OCI-LY1 (cell line): ENCODE measurements around the gene SERPINB5.

ENCODE experiments used
- H2AFZ ChIP-seq: fragments of 200-600 bp; sonication (generic), shearing (Covaris generic); 2 replicates; pipeline ENCODE4 v1.6.0; 2014; ENCODE audit warnings: antibody characterized with exemption, mild to moderate bottlenecking, low read length
- H3F3A ChIP-seq: fragments of 200-600 bp; sonication (generic), shearing (Covaris generic); 2 replicates; pipeline ENCODE4 v1.6.0; 2014; ENCODE audit warnings: mild to moderate bottlenecking, antibody characterized with exemption, low read length, moderate library complexity; ENCODE audit not compliant: insufficient read depth
- H3K27ac ChIP-seq: fragments of 200-600 bp; sonication (generic); 2 replicates; pipeline ENCODE4 v1.5.1; 2014; ENCODE audit warnings: low read length, mixed run types, mild to moderate bottlenecking, low read depth; ENCODE audit not compliant: poor library complexity, severe bottlenecking
- H3K27me3 ChIP-seq: fragments of 200-600 bp; sonication (generic); 2 replicates; pipeline ENCODE4 v1.6.0; 2014; ENCODE audit warnings: antibody characterized with exemption, mild to moderate bottlenecking, low read length, moderate library complexity; ENCODE audit not compliant: insufficient read depth
- H3K36me3 ChIP-seq: fragments of 200-600 bp; sonication (generic); 2 replicates; pipeline ENCODE4 v1.6.1; 2014; ENCODE audit warnings: mild to moderate bottlenecking, antibody characterized with exemption, low read length, moderate library complexity, mixed read lengths; ENCODE audit not compliant: insufficient read depth
- H3K4me1 ChIP-seq: fragments of 200-600 bp; sonication (generic); 2 replicates; pipeline ENCODE4 v1.5.1; 2014; ENCODE audit warnings: mild to moderate bottlenecking, low read length, moderate library complexity; ENCODE audit not compliant: insufficient read depth, severe bottlenecking
- H3K4me2 ChIP-seq: fragments of 200-600 bp; sonication (generic), shearing (Covaris generic); 2 replicates; pipeline ENCODE4 v1.6.1; 2014; ENCODE audit warnings: low read length
- H3K4me3 ChIP-seq: fragments of 200-600 bp; sonication (generic); 2 replicates; pipeline ENCODE4 v1.5.1; 2014; ENCODE audit warnings: low read length, low read depth, mild to moderate bottlenecking, mixed read lengths; ENCODE audit not compliant: poor library complexity, severe bottlenecking
- H3K79me2 ChIP-seq: fragments of 200-600 bp; shearing (Covaris generic); 2 replicates; pipeline ENCODE4 v1.6.1; 2016; ENCODE audit warnings: mixed run types, low read length, mixed read lengths; ENCODE audit not compliant: insufficient read depth
- H3K9ac ChIP-seq: fragments of 200-600 bp; sonication (generic), shearing (Covaris generic); 2 replicates; pipeline ENCODE4 v1.6.1; 2014; ENCODE audit warnings: mild to moderate bottlenecking, low read length, mixed read lengths
- H3K9me2 ChIP-seq: fragments of 200-600 bp; sonication (generic), shearing (Covaris generic); 2 replicates; pipeline ENCODE4 v1.6.1; 2014; ENCODE audit warnings: low read depth, mild to moderate bottlenecking, low read length, mixed read lengths
- H3K9me3 ChIP-seq: fragments of 200-600 bp; shearing (Covaris generic); 2 replicates; pipeline ENCODE4 v1.6.1; 2014; ENCODE audit warnings: low read length, mixed read lengths
- H4K20me1 ChIP-seq: fragments of 200-600 bp; sonication (generic), shearing (Covaris generic); 2 replicates; pipeline ENCODE4 v1.6.0; 2016; ENCODE audit warnings: mild to moderate bottlenecking, low read length; ENCODE audit not compliant: insufficient read depth
- CTCF ChIP-seq: fragments of 200-600 bp; sonication (generic), shearing (Covaris generic); IDR thresholded peaks from 2 replicates; pipeline ENCODE4 v1.5.1; 2017; ENCODE audit warnings: mild to moderate bottlenecking, antibody characterized with exemption, low read length, moderate library complexity, mixed read lengths
- EZH2 ChIP-seq: fragments of 200-600 bp; sonication (generic), shearing (Covaris generic); IDR thresholded peaks from 2 replicates; pipeline ENCODE4 v1.8.0; 2017; ENCODE audit warnings: borderline replicate concordance, mixed run types, mild to moderate bottlenecking, antibody characterized with exemption, low read length, moderate library complexity, mixed read lengths

The SERPINB5 gene

GRCh38 chr18:63523660-63524059, 46.9 kb downstream of the SERPINB5 start:
- no peak overlapping the region for H3K4me3 ChIP-seq
- no peaks in the 10 kb centered on the region for H4K20me1 ChIP-seq
- no peak overlapping the region for H3K9ac ChIP-seq
- no peaks in the 10 kb centered on the region for H3F3A ChIP-seq
- no peaks in the 10 kb centered on the region for H3K9me2 ChIP-seq
- H3K79me2 ChIP-seq: no peaks in the 10 kb centered on the region
- H2AFZ ChIP-seq: no peak overlapping the region
- no peak overlapping the region for H3K4me2 ChIP-seq
- no peaks in the 10 kb centered on the region; the same call in 1 of the 2 replicates for H3K27me3 ChIP-seq
- H3K9me3 ChIP-seq: no peaks in the 10 kb centered on the region
- H3K27ac ChIP-seq: no peak overlapping the region
- TF ChIP-seq EZH2 (no peak), CTCF (no peak)
- no peaks in the 10 kb centered on the region for H3K4me1 ChIP-seq
- H3K36me3 ChIP-seq: no peaks in the 10 kb centered on the region

- H3K4me3 ChIP-seq: no peak overlapping the region
Observed at GRCh38 chr18:63527251-63527650, 50.5 kb downstream of the SERPINB5 start.

GRCh38 chr18:63528863-63529492, 52.2 kb downstream of the SERPINB5 start:
- H3K79me2 ChIP-seq: no peaks in the 10 kb centered on the region
- no peaks in the 10 kb centered on the region for H3K9me2 ChIP-seq
- H2AFZ ChIP-seq: no peak overlapping the region
- H4K20me1 ChIP-seq: no peaks in the 10 kb centered on the region
- H3K27ac ChIP-seq: no peak overlapping the region
- no peak overlapping the region for H3K9ac ChIP-seq
- no peaks in the 10 kb centered on the region for H3K27me3 ChIP-seq
- H3K36me3 ChIP-seq: no peaks in the 10 kb centered on the region
- no peaks in the 10 kb centered on the region for H3K4me1 ChIP-seq
- no peak overlapping the region for H3K4me2 ChIP-seq
- no peaks in the 10 kb centered on the region for H3K9me3 ChIP-seq
- no peak overlapping the region for H3K4me3 ChIP-seq
- no peak for TF ChIP-seq CTCF
- no peak for TF ChIP-seq EZH2
- no peaks in the 10 kb centered on the region for H3F3A ChIP-seq

More at GRCh38 chr18:63527251-63527650, 50.5 kb downstream of the SERPINB5 start:
- H3K9ac ChIP-seq: no peak overlapping the region
- no peaks in the 10 kb centered on the region for H4K20me1 ChIP-seq
- H3K27ac ChIP-seq: no peak overlapping the region
- H3K4me2 ChIP-seq: no peak overlapping the region
- H3K4me1 ChIP-seq: no peaks in the 10 kb centered on the region
- H2AFZ ChIP-seq: no peak overlapping the region
- no peak for TF ChIP-seq EZH2
- TF ChIP-seq CTCF: no peak
- H3K27me3 ChIP-seq: no peaks in the 10 kb centered on the region
- H3K9me3 ChIP-seq: no peaks in the 10 kb centered on the region
- no peaks in the 10 kb centered on the region for H3K79me2 ChIP-seq
- no peaks in the 10 kb centered on the region for H3F3A ChIP-seq
- H3K9me2 ChIP-seq: no peaks in the 10 kb centered on the region
- no peaks in the 10 kb centered on the region for H3K36me3 ChIP-seq
